WTC11 (cell line): ENCODE data around the gene TUT4.

Source experiments
- ETV6 ChIP-seq: sonication (generic); formaldehyde crosslinking; IDR thresholded peaks from 2 replicates; pipeline ENCODE4 v1.8.1; 2022; ENCODE audit warnings: mild to moderate bottlenecking, missing genetic modification reagents
- SMAD3 ChIP-seq: sonication (generic); formaldehyde crosslinking; IDR thresholded peaks from 2 replicates; pipeline ENCODE4 v1.8.0; 2022; ENCODE audit warnings: missing genetic modification reagents, mild to moderate bottlenecking, borderline replicate concordance
- TF ChIP-seq, protein P1 (sequence below): fragments of 200-600 bp; IDR thresholded peaks from 2 replicates; pipeline ENCODE4 v1.8.0; 2022; ENCODE audit warnings: antibody characterized with exemption

DNA sequence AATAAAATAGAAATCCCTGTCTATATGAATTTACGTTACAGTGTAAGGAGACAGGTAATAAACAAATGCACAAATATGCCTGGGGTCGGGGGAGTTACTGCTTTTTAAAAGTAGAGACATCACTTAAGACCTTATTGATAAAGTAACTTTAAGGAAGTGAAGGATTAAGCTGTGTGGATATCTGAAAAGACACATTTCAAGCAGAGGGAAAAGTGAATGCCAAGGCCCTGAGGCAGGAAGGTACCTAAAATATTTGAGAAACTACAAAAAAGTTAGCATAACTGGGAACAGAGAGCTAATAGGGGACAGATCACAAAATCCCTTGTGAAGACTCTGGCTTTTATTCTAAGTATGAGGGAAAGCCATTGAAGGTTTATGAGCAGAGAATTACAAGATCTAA lies 41.5 kb downstream of the TUT4 start:
- TF ChIP-seq SMAD3 (CRISPR knock-in tag) (no peak), ETV6 (CRISPR knock-in tag) (no peak)
- TF ChIP-seq, protein P1, sequence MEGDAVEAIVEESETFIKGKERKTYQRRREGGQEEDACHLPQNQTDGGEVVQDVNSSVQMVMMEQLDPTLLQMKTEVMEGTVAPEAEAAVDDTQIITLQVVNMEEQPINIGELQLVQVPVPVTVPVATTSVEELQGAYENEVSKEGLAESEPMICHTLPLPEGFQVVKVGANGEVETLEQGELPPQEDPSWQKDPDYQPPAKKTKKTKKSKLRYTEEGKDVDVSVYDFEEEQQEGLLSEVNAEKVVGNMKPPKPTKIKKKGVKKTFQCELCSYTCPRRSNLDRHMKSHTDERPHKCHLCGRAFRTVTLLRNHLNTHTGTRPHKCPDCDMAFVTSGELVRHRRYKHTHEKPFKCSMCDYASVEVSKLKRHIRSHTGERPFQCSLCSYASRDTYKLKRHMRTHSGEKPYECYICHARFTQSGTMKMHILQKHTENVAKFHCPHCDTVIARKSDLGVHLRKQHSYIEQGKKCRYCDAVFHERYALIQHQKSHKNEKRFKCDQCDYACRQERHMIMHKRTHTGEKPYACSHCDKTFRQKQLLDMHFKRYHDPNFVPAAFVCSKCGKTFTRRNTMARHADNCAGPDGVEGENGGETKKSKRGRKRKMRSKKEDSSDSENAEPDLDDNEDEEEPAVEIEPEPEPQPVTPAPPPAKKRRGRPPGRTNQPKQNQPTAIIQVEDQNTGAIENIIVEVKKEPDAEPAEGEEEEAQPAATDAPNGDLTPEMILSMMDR = no peak
